Stimulated activated CD4-positive, alpha-beta T cell treated with anti-CD3 and anti-CD28 coated beads, TNF-alpha, amount 100 ng/mL, for 24 hours (primary cell): ENCODE results near the gene IL36RN.
"Not testable (repeated sequence)": the region's sequence is repeated elsewhere in the genome, so short reads cannot be mapped to it uniquely, and the experiment has no call there.

ENCODE experiments used
- DNase-seq, 3 experiments: peaks; one replicate each; pipeline ENCODE4 v3.0.0-alpha.2; 2020; ENCODE audit warnings: low read depth in 3 of 3

IL36RN gene

DNA sequence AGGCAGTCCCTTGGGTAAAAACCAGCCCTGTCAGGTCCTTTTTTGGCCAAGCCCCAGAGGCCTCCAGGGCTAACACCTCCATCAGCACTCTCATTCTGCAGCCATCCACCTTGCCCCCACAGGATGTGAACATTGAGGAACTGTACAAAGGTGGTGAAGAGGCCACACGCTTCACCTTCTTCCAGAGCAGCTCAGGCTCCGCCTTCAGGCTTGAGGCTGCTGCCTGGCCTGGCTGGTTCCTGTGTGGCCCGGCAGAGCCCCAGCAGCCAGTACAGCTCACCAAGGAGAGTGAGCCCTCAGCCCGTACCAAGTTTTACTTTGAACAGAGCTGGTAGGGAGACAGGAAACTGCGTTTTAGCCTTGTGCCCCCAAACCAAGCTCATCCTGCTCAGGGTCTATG is 16.0 kb downstream of the IL36RN start:
- no peak for DNase-seq

- DNase-seq, result no peak
These were observed 16.6 kb downstream of the IL36RN start for GRCh38 chr2:113075600-113075999.

GRCh38 chr2:113076954-113077669 is 18.1 kb downstream of the IL36RN start:
- DNase-seq, result no peak

- no peak for DNase-seq
These were observed 18.9 kb downstream of the IL36RN start for GRCh38 chr2:113077921-113078320.

GRCh38 chr2:113078350-113078839 is 19.4 kb downstream of the IL36RN start:
- no peak for DNase-seq

- no peak for DNase-seq
These were observed 20.1 kb downstream of the IL36RN start for GRCh38 chr2:113079131-113079530.

- peak; percentile 13 to 51 (median 17) for DNase-seq
These were observed 21.1 kb downstream of the IL36RN start for GRCh38 chr2:113080134-113080533.

- no peak for DNase-seq
These were observed 22.7 kb downstream of the IL36RN start for GRCh38 chr2:113081488-113082210.

GRCh38 chr2:113083296-113083695 is 24.3 kb downstream of the IL36RN start:
- no peak for DNase-seq

DNA sequence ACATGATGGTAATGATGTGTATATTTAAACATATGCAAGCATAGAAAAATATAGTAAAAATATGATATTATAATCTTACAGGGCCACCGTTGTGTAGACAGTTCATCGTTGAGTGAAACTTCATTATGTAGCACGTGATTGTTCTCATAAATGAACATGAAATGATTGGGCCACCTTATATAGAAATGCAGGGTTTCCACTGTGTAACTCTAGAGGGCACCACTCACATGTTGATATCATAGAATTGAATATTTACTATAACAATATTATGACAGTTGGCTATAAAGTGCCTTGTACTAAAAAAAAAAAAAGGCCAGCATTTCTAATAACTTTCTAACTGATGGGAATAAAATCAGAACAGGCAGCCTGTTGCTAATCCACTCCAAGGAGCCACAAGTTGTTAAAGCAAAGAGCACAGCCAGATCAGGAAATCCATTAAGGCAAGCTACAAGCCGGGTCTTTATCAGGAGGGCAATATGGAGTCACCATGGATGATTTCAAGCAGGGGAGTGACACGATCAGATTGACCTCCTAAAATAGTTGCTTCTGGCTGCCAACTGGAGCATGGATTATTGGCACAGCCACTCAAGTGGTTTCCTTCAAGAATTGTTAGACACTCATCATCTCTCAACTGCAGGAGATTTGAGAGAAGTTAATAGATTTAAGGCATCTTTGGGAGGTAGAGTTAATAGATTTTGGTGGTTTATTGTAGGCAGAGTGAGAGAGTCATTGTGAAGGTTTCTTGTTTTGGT is 25.4 kb downstream of the IL36RN start:
- DNase-seq, result no peak

DNA sequence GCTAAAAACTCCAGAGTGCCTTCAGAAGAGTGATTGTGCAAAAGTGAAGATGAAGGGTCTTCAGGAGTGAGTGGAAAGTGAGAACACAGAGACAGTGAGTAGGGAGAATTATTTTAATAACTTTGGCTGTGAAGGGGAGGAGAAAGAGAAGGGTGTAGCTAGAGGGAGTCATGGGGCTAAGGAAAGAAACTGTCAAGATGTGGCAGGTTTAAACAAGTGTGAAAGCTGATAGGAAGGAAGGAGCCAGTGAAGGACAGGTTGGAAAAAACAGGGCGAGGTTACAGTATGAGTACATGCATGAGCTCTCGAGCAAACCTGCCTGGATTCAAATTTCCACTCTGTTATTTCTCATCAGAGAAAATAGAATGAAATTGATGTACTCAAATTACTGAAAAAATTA is 26.5 kb downstream of the IL36RN start:
- no peak for DNase-seq

DNA sequence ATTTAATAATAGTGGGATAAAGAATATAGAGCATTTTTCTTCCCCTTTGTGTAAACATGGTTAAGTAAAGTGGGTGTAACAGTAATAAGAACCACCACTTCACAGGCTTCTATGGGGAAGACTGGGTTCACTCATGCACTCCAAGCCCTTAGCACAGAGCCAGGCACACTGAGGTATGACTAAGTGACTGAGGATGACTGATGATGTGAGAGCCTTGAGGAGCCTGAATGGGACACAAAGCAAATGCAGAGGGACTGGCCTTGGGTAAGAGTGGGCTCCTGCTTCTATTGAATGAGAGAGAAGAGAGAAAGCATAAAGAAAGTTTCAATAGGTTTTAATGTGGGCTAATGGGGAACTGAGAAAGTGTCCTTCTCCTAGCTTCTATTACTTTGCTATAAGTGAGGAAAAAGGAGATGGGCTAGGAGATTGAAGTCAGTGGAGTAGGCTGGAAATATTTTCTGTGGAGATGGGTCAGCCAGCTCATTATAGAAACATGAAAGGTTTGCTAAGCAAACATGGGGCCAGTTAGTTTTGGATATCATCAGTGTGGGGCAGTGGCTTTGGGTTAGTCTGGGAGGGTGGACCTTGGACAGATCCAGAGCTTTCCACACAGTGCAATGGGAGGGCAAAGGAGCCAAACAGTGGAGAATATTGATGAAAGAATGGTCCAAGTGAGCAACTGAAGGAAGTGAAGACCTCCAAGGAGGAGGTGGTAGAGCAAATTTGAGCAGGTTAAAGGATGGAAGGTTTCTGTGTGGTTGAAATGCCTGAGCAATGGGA is 29.4 kb downstream of the IL36RN start:
- no peak for DNase-seq

GRCh38 chr2:113089916-113090315 is 30.9 kb downstream of the IL36RN start:
- DNase-seq, result no peak

GRCh38 chr2:113091231-113091896 is 32.4 kb downstream of the IL36RN start:
- DNase-seq, result no peak

GRCh38 chr2:113092864-113093612 is 34.0 kb downstream of the IL36RN start:
- DNase-seq, result no peak

DNA sequence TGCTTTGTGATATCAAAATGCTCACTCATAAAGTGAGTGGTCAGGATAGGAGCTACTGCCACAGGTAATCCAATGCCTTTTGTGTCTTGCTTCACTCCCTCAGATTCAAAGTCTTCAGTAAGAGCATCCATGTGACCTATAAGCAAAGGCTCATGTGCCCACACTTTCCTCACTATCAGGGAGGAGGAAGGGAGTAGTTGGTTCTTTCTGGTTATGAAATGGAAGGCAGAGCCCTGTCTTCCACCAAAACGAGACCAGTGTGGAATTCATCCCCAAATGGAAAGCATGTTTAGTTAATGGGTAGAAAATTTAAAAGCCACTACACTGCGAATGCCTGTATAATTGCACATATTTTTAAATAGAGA is 34.6 kb downstream of the IL36RN start:
- no peak for DNase-seq

- DNase-seq, result not testable (repeated sequence)
These were observed 37.3 kb downstream of the IL36RN start for GRCh38 chr2:113096306-113096705.

DNA sequence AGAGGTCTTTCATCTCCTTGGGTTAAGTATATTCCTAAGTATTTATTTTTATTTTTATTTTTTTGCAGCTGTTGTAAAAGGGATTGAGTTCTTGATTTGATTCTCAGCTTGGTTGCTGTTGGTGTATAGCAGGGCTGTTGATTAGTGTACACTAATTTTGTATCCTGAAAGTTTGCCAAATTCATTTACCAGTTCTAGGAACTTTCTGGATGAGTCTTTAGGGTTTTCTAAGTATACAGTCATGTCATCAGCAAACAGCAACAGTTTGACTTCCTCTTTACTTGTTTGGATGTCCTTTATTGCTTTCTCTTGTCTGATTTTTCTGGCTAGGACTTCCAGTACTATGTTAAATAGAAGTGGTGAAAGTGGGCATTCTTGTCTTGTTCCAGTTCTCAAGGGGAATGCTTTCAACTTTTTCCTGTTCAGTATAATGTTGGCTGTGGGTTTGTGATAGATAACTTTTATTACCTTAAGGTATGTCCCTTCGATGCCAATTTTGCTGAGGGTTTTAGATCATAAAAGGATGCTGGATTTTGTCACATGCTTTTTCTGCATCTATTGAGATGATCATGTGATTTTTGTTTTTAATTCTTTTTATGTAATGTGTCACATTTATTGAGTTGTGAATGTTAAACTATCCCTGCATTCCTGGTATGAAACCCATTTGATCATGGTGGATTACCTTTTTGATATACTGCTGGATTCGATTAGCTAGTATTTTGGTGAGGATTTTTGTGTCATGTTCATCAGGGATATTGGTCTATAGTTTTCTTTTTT is 38.0 kb downstream of the IL36RN start:
- not testable (repeated sequence) for DNase-seq

- DNase-seq, result no peak
These were observed 39.0 kb downstream of the IL36RN start for GRCh38 chr2:113098041-113098440.

GRCh38 chr2:113098532-113098931 is 39.5 kb downstream of the IL36RN start:
- DNase-seq, result no peak
